HepG2 (cell line): ENCODE results near the gene SNX11.

ENCODE experiments used
- SRSF9 ChIP-seq: fragments of 200-400 bp; formaldehyde crosslinking; IDR thresholded peaks from 2 replicates; pipeline ENCODE4 v1.6.1; 2018; ENCODE audit warnings: borderline replicate concordance, mild to moderate bottlenecking, low read depth, low read length; ENCODE audit not compliant: insufficient read depth, poor library complexity, severe bottlenecking
- ZNF782 ChIP-seq: sonication (generic); formaldehyde crosslinking; IDR thresholded peaks from 2 replicates; pipeline ENCODE4 v1.4.0; 2020; ENCODE audit warnings: missing genetic modification reagents, mild to moderate bottlenecking, borderline replicate concordance
- TF ChIP-seq, protein P1 (sequence below): sonication (generic); formaldehyde crosslinking; IDR thresholded peaks from 2 replicates; pipeline ENCODE4 v1.4.0; 2020; ENCODE audit warnings: missing genetic modification reagents
- TF ChIP-seq, protein P2 (sequence below): sonication (generic); formaldehyde crosslinking; IDR thresholded peaks from 2 replicates; pipeline ENCODE4 v1.5.0; 2020; ENCODE audit warnings: mild to moderate bottlenecking, missing genetic modification reagents, moderate library complexity
- TF ChIP-seq, protein P3 (sequence below): IDR thresholded peaks from 2 replicates; pipeline ENCODE4 v1.6.1; 2016; ENCODE audit warnings: missing compliant biosample characterization, missing genetic modification reagents, borderline replicate concordance
- TF ChIP-seq, protein P4 (sequence below): sonication (generic); formaldehyde crosslinking; IDR thresholded peaks from 2 replicates; pipeline ENCODE4 v1.5.0; 2020; ENCODE audit warnings: missing genetic modification reagents

DNA sequence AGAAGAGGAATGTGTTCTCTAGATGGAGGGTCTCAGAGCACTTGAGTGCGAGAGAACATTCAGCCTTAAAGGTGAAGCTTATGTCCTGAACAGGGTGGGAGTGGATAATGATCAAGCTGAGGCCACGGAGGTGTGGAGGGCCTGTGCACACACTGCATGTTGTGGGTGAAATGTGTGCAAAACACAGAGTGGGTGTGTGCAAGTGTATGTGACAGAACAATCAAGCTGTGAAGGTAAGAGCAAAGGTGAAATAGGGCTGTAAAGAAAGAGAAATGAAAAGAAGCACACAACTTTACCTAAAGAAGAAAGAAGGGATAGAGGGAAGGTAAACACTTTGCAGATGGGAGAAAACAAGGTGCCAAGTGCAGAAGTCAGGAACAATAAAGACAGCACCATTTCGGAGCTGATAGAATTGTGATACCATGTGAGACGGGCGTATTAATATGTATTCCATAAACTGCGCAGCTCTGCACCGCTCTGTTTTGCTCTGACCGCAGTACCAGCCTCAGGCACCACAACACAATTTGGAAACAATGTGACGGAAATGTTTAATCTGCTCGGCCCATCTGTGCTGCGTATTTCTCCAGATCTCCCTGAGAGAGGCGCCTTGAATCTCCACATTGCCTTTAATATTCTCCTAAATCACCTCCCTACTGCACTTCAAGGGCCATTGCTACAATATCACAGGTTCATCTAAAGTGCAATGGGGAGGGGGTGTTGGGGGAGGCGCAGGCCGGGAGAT lies 40.6 kb downstream of the SNX11 start:
- TF ChIP-seq, protein P1, sequence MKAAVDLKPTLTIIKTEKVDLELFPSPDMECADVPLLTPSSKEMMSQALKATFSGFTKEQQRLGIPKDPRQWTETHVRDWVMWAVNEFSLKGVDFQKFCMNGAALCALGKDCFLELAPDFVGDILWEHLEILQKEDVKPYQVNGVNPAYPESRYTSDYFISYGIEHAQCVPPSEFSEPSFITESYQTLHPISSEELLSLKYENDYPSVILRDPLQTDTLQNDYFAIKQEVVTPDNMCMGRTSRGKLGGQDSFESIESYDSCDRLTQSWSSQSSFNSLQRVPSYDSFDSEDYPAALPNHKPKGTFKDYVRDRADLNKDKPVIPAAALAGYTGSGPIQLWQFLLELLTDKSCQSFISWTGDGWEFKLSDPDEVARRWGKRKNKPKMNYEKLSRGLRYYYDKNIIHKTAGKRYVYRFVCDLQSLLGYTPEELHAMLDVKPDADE (CRISPR knock-in tag): no peak
- TF ChIP-seq, protein P2, sequence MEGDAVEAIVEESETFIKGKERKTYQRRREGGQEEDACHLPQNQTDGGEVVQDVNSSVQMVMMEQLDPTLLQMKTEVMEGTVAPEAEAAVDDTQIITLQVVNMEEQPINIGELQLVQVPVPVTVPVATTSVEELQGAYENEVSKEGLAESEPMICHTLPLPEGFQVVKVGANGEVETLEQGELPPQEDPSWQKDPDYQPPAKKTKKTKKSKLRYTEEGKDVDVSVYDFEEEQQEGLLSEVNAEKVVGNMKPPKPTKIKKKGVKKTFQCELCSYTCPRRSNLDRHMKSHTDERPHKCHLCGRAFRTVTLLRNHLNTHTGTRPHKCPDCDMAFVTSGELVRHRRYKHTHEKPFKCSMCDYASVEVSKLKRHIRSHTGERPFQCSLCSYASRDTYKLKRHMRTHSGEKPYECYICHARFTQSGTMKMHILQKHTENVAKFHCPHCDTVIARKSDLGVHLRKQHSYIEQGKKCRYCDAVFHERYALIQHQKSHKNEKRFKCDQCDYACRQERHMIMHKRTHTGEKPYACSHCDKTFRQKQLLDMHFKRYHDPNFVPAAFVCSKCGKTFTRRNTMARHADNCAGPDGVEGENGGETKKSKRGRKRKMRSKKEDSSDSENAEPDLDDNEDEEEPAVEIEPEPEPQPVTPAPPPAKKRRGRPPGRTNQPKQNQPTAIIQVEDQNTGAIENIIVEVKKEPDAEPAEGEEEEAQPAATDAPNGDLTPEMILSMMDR (CRISPR knock-in tag): no peak
- TF ChIP-seq SRSF9 (no peak), ZNF782 (CRISPR knock-in tag) (no peak)
- TF ChIP-seq, protein P3, sequence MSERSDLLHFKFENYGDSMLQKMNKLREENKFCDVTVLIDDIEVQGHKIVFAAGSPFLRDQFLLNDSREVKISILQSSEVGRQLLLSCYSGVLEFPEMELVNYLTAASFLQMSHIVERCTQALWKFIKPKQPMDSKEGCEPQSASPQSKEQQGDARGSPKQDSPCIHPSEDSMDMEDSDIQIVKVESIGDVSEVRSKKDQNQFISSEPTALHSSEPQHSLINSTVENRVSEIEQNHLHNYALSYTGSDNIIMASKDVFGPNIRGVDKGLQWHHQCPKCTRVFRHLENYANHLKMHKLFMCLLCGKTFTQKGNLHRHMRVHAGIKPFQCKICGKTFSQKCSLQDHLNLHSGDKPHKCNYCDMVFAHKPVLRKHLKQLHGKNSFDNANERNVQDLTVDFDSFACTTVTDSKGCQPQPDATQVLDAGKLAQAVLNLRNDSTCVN (CRISPR knock-in tag): no peak
- TF ChIP-seq, protein P4, sequence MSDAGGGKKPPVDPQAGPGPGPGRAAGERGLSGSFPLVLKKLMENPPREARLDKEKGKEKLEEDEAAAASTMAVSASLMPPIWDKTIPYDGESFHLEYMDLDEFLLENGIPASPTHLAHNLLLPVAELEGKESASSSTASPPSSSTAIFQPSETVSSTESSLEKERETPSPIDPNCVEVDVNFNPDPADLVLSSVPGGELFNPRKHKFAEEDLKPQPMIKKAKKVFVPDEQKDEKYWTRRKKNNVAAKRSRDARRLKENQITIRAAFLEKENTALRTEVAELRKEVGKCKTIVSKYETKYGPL (CRISPR knock-in tag): no peak
